ENCODE measurements around the gene ZNF3. TPM values are rescaled to one million over a fixed set of nuclear protein-coding genes. Genes with fewer than 3 reads are reported as not detected.
A peak's percentile ranks its signal among the peaks of the same experiment; 100 is the strongest.

Gene ZNF3
- total RNA-seq, 1 experiment from 2014 or later = 32.9 TPM

DNA sequence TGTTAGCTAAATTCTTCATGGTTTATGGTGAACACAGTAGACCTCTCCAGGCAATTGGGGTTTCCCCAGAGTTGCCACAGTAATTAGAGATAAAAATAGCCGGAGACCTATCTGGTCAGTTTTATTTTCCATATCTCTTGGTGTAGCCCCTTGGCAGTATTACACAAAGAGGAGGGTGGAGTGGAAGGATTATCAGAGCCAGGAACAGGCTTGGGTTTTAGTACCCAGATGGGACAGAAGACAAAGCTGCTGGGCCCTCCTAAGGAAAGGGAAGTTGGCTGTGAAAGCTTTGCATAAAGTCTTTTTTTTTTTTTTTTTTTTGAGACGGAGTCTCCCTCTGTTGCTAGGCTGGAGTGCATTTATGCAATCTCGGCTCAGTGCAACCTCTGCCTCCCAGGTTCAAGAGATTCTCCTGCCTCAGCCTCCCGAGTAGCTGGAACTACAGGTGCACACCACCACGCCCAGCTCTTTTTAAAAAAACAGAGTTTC lies 22.2 kb downstream of the ZNF3 start:
- in situ Hi-C loops (cut with HindIII; ENCODE audit: low pct_unique_long_range_greater_than_20kb, low sequenced_read_pairs) = no loop called here
- BruUV-seq (replicated peaks) = no TSS peak
- H3K27ac ChIP-seq (ENCODE audit: low read length) = no peak overlapping the region
- intact Hi-C loops (cut with micrococcal nuclease; ENCODE audit: unreplicated experiment) = loop anchor here (5.0 to 10.0 kb wide), 2 partner anchors 144 to 552 kb away; partner anchors contain the start of gene TRIM4
- TF ChIP-seq SIN3A (IDR thresholded peaks at IDR 0.05; ENCODE audit: borderline replicate concordance, insufficient read depth, low read depth, low read length) = no peak
- TF ChIP-seq, protein P1, sequence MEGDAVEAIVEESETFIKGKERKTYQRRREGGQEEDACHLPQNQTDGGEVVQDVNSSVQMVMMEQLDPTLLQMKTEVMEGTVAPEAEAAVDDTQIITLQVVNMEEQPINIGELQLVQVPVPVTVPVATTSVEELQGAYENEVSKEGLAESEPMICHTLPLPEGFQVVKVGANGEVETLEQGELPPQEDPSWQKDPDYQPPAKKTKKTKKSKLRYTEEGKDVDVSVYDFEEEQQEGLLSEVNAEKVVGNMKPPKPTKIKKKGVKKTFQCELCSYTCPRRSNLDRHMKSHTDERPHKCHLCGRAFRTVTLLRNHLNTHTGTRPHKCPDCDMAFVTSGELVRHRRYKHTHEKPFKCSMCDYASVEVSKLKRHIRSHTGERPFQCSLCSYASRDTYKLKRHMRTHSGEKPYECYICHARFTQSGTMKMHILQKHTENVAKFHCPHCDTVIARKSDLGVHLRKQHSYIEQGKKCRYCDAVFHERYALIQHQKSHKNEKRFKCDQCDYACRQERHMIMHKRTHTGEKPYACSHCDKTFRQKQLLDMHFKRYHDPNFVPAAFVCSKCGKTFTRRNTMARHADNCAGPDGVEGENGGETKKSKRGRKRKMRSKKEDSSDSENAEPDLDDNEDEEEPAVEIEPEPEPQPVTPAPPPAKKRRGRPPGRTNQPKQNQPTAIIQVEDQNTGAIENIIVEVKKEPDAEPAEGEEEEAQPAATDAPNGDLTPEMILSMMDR (IDR thresholded peaks at IDR 0.05) = no peak
- TF ChIP-seq POLR2AphosphoS5 (IDR thresholded peaks at IDR 0.05; ENCODE audit: low read depth, low read length) = no peak
- no peak for TF ChIP-seq TCF7L2 (IDR thresholded peaks at IDR 0.05; ENCODE audit: low read depth, low read length)
- TF ChIP-seq, protein P2, sequence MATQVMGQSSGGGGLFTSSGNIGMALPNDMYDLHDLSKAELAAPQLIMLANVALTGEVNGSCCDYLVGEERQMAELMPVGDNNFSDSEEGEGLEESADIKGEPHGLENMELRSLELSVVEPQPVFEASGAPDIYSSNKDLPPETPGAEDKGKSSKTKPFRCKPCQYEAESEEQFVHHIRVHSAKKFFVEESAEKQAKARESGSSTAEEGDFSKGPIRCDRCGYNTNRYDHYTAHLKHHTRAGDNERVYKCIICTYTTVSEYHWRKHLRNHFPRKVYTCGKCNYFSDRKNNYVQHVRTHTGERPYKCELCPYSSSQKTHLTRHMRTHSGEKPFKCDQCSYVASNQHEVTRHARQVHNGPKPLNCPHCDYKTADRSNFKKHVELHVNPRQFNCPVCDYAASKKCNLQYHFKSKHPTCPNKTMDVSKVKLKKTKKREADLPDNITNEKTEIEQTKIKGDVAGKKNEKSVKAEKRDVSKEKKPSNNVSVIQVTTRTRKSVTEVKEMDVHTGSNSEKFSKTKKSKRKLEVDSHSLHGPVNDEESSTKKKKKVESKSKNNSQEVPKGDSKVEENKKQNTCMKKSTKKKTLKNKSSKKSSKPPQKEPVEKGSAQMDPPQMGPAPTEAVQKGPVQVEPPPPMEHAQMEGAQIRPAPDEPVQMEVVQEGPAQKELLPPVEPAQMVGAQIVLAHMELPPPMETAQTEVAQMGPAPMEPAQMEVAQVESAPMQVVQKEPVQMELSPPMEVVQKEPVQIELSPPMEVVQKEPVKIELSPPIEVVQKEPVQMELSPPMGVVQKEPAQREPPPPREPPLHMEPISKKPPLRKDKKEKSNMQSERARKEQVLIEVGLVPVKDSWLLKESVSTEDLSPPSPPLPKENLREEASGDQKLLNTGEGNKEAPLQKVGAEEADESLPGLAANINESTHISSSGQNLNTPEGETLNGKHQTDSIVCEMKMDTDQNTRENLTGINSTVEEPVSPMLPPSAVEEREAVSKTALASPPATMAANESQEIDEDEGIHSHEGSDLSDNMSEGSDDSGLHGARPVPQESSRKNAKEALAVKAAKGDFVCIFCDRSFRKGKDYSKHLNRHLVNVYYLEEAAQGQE (IDR thresholded peaks at IDR 0.05; ENCODE audit: insufficient read depth in 1 of 2, low read depth in 2 of 2, low read length in 1 of 2) = no peak
- no peak overlapping the region for H3K4me3 ChIP-seq (ENCODE audit: low read depth in 2 of 2, low read length in 2 of 2)
- CTCF ChIA-PET = interaction anchor here (0.7 kb wide), 1 partner anchor 112 kb away, joined by 8 read pairs; no protein-coding TSS in a partner anchor
- H3K36me3 ChIP-seq (ENCODE audit: control insufficient read depth, insufficient read depth, low read length) = no peaks in the 10 kb centered on the region
- POLR2A ChIA-PET = interaction anchor here (0.6 kb wide), 3 partner anchors 33 to 173 kb away, joined by 3 to 10 read pairs (median 7); no protein-coding TSS in a partner anchor
- no peaks in the 10 kb centered on the region for H3K4me1 ChIP-seq (ENCODE audit: control insufficient read depth, insufficient read depth, low read length)
- no peaks in the 10 kb centered on the region for H3K27me3 ChIP-seq (ENCODE audit: control insufficient read depth, insufficient read depth, low read length)
- ATAC-seq (no peak), DNase-seq (ENCODE audit: low read depth, low spot score) (no peak)
- H3K9me3 ChIP-seq (ENCODE audit: control insufficient read depth, insufficient read depth, low read depth, low read length) = no peaks in the 10 kb centered on the region

DNA sequence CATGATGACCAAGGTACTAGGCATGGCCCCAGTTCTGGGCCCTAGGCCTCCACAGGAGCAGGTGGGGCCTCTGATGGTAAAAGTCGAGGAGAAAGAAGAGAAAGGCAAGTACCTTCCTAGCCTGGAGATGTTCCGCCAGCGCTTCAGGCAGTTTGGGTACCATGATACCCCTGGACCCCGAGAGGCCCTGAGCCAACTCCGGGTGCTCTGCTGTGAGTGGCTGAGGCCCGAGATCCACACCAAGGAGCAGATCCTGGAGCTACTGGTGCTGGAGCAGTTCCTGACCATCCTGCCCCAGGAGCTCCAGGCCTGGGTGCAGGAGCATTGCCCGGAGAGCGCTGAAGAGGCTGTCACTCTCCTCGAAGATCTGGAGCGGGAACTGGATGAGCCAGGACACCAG lies 24.5 kb downstream of the ZNF3 start:
- in situ Hi-C loops (cut with HindIII; ENCODE audit: low pct_unique_long_range_greater_than_20kb, low sequenced_read_pairs) = no loop called here
- TF ChIP-seq TCF7L2 (IDR thresholded peaks at IDR 0.05; ENCODE audit: low read depth, low read length) (no peak), SIN3A (IDR thresholded peaks at IDR 0.05; ENCODE audit: borderline replicate concordance, insufficient read depth, low read depth, low read length) (no peak), POLR2AphosphoS5 (IDR thresholded peaks at IDR 0.05; ENCODE audit: low read depth, low read length) (no peak)
- TF ChIP-seq, protein P1 (IDR thresholded peaks at IDR 0.05) = no peak
- TF ChIP-seq, protein P2 (IDR thresholded peaks at IDR 0.05; ENCODE audit: insufficient read depth in 1 of 2, low read depth in 2 of 2, low read length in 1 of 2) = no peak
- ATAC-seq (no peak), DNase-seq (ENCODE audit: low read depth, low spot score) (no peak)
- Histone ChIP-seq H3K4me3 (ENCODE audit: low read depth in 2 of 2, low read length in 2 of 2) (no peak overlapping the region), H3K27ac (ENCODE audit: low read length) (no peak overlapping the region), H3K4me1 (ENCODE audit: control insufficient read depth, insufficient read depth, low read length) (no peaks in the 10 kb centered on the region), H3K9me3 (ENCODE audit: control insufficient read depth, insufficient read depth, low read depth, low read length) (no peaks in the 10 kb centered on the region), H3K27me3 (ENCODE audit: control insufficient read depth, insufficient read depth, low read length) (no peaks in the 10 kb centered on the region), H3K36me3 (ENCODE audit: control insufficient read depth, insufficient read depth, low read length) (no peaks in the 10 kb centered on the region)
- intact Hi-C loops (cut with micrococcal nuclease; ENCODE audit: unreplicated experiment) = loop anchor here (5.0 to 10.0 kb wide), 2 partner anchors 142 to 550 kb away; partner anchors contain the start of gene TRIM4
- POLR2A ChIA-PET = no interaction called here
- BruUV-seq (replicated peaks) = TSS peak; percentile 19
- CTCF ChIA-PET = no interaction called here

Data from Panc1 (cell line).